CD4-positive, alpha-beta T cell treated with Interleukin-2 at 100 ng/mL for 4 hours (primary cell): ENCODE data around the gene GJA8.
"Not testable (repeated sequence)": the region's sequence is repeated elsewhere in the genome, so short reads cannot be mapped to it uniquely, and the experiment has no call there.

ENCODE experiments used
- DNase-seq: peaks from one replicate; pipeline ENCODE4 v3.0.0-alpha.2; 2020; ENCODE audit warnings: low spot score

GJA8 gene

GRCh38 chr1:147902253-147902845 lies at the start of gene GJA8:
Gene GJA8 (plus strand): TSS chr1:147902795. CDS start chr1:147907956, 5,161 bp downstream.
- no peak for DNase-seq

GRCh38 chr1:147853391-147853790 lies 49.2 kb upstream of the GJA8 start:
- no peak for DNase-seq

- not testable (repeated sequence) for DNase-seq
Observed at GRCh38 chr1:147854989-147855388, 47.6 kb upstream of the GJA8 start.

- DNase-seq: not testable (repeated sequence)
Observed at GRCh38 chr1:147855996-147856395, 46.6 kb upstream of the GJA8 start.

DNA sequence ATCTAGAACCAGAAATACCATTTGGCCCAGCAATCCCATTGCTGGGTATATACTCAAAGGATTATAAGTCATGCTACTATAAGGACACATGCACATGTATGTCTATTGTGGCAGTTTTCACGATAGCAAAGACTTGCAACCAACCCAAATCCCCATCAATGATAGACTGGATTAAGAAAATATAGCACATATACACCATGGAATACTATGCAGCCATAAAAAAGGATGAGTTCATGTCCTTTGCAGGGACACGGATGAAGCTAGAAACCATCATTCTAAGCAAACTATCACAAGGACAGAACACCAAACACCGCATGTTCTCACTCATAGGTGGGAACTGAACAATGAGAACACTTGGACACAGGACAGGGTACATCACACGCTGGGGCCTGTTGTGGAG lies 35.4 kb upstream of the GJA8 start:
- DNase-seq: not testable (repeated sequence)

DNA sequence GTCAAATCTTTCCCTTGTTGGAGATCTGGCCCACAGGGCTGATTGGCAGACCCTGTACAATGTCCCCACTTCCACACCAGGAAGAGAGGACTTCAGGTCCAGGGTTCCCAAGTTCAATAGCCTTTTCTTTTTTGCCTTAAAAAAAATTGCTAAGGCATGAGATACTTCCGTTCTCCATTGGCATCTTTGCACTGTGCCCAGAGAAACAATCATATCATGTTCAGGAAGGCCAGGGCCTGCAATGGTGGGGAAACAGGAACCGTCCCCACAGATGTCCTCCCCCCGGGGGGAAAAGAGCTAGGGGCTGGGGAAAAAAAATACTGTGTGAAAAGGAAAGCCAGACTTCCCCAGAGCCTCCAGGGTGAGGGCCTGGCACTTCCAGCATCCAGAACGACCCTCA lies 24.6 kb upstream of the GJA8 start:
- no peak for DNase-seq

GRCh38 chr1:147879911-147880310 lies 22.7 kb upstream of the GJA8 start:
- DNase-seq: no peak

DNA sequence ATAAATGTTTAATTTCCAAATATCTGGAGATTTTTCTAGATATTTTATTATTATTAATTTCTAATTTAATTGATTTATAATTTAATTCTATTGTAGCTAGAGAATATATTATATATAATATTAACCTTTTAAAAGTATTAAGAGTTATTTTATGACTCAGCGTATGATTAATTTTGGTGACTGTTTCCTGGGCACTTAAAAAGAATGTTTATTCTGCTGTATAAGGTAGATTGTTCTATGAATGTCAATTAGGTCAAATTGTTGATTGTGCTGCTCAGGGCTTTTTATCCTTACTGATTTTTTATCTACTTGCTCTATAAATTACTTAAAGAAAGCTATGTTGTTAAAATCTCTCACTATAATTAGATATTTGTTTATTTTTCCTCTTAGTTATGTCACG lies 20.1 kb upstream of the GJA8 start:
- no peak for DNase-seq

DNA sequence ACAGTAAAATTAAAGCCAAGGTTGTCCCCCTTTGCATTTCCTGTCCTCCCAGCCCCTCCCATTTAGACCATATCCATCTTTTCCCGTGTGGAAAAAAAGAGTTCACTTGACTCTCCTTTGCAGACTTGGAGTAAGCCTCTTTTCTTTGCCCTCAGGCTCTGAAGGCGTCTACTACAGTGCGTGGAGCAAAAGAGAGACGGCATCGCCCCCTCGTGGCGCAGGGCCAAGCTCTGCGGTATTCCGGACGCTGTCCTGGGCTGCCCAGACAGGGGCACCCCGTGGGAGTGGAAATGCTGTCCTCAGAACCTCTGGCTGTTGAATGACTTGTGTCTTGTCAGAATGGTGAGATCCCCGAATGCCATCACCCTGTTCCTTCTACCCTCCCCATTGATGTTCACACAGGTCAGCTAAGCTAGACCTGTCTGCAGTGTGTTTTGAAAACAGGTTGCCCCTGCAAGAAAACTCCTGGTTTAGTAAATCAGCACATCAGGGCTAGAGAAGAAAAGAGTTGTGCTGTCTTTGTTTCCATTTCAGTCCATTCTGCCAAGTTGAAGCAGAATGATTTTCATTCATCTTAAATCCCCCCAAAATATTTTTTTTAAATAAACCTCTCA lies 12.3 kb upstream of the GJA8 start:
- DNase-seq: peak; percentile 48

DNA sequence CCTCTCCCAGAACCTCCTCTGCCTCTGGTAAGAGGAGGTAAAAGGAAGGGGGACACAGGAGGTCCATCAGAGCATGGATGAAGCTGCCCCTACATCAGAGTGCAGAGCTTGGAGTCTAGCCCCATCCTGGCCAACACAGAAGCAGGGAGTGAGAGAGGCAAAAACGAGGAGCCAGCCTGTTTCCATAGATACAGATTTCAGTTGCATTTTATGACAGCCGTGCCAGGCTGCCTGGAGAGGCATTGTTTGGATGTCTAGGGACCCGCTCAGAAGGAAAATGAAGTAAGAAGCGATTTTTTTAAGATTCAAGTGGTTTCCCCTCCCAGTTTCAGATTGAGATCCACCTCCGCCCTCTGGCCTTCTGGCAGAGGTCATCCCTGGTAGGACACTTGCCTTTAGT lies 11.5 kb upstream of the GJA8 start:
- no peak for DNase-seq

DNA sequence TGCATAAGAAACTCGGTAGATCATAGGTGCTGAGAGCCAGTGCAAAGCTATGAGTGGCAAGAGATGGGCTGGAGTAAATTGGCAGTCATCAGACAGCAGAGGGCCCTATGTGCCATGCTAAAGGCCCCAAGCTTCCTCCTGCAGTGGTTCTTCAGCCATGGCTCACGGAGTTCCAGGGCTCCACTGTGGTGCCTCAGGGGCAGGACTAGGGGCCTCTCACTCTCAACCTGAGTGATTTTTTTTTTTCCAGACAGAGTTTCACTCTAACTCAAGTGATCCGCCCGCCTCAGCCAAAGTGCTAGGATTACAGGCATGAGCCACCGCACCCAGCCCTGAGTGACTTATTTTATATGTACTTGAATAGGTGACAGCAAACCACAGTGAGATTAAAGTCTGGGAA lies 10.4 kb upstream of the GJA8 start:
- DNase-seq: no peak

DNA sequence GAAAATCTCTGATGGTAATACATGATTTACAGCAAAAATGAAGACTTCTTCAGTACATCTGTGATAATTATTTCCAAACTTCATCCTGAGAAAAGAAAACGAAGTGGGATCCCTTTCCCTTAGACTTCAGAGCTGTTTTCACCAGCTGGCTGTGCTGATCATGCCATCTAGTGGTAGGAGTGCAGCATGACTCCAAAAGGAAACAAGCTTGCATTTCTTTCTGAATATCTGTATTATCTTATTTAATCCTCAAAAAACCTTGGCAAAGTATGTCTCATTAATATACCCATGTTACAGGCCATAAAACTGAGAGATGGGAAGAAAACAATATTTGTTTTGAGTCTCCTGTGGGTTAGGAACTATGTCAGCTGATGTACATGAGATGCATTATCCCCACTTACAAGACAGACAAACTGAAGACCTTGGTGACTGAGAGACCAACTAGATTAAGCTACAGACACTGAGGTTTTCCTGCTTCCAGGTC lies 9.8 kb upstream of the GJA8 start:
- DNase-seq: peak; percentile 53

- no peak for DNase-seq
Observed at GRCh38 chr1:147895123-147895522, 7.5 kb upstream of the GJA8 start.

DNA sequence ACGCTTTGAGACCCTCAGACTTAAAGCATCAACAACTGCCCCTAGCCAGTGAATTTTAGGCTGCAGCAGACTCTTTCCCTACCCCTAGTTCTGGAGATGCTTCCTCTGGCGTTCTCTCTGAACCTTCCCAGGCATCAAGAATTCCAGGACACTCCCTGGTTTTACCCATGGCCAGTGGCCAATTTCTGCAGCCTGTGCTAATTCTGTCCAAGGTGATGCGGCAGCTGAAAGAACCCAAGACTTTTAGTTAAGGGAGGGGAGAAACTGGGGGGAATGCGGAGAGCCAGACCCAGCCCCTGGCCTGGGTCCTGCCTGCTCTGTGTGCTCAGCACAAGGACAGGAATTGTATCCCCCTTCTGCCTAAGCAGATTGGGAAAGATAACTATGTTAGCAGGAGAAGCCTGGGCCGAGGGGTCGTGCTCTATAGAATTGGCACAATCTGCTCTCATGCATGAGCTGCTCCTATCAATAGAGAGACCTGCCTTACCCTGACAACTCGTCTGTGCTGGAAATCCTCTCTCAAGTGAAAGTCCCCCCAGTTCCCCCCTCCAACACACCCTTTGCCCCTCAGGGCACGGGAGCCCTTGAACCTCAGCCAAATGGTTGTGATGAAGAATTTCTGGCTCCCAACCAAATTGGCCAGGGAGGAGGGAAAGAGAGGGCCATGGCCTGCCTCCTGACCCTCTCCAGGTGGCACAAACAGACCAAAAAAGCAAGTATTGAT lies 5.4 kb upstream of the GJA8 start:
- no peak for DNase-seq

DNA sequence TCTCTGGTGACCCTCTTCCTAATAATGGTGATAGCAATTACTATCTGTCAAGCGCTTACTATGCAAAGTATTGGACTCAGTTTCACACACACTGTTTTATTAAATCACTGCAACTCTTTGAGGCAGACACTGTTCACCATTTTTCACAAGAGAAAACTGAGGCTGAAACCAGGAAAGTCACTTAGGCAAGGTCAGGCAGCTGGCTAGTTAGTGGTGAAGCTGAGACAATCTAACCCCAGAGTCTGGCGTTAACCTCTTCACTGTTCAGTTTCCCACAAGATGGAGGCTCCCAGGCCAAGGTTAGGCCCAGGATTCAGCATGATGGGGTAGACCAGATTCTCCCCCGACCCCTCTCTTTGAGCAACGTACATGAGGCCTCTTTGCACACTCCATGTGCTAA lies 4.8 kb upstream of the GJA8 start:
- no peak for DNase-seq

DNA sequence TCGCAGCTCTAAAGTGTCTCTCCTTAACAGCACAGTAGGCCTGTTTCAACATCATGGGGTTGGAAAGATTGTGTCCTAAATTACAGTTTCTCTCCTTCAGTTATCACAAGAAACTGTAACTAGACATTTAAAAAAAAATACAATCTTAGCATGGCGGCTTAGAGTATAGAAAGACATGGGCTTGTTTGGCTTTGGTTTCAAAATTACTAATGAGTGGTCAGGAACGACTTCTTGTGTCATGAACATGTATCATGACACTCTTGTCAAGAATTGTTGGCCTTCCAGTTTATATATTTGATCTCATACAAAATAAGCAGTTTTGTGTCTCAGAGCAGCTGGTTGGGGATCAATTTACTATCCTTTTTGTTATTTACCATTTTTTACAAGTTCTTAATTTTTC lies 2.1 kb downstream of the GJA8 start:
- no peak for DNase-seq

GRCh38 chr1:147907786-147908509 lies 5.4 kb downstream of the GJA8 start:
- no peak for DNase-seq

GRCh38 chr1:147912553-147912952 lies 10.0 kb downstream of the GJA8 start:
- no peak for DNase-seq

- DNase-seq: no peak
Observed at GRCh38 chr1:147913362-147913942, 10.9 kb downstream of the GJA8 start.

DNA sequence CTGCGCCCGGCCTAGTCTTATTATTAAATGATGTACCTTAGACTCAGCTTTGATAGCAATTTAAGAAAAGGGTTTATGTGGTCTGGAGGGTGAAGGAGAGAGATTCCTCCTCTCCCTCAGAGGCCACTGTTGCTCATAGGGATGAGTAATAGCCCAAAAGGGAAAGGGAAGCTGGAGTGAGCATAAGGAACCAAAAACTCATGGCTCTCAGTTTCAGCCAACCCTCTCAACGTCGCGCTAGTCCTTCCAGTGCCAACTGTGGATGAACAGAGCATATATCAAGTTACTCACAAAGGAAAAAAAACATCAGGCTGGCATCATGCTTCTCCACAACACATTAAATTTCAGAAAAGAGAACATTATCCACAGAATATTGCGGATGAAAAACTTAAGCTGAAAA lies 17.3 kb downstream of the GJA8 start:
- no peak for DNase-seq

DNA sequence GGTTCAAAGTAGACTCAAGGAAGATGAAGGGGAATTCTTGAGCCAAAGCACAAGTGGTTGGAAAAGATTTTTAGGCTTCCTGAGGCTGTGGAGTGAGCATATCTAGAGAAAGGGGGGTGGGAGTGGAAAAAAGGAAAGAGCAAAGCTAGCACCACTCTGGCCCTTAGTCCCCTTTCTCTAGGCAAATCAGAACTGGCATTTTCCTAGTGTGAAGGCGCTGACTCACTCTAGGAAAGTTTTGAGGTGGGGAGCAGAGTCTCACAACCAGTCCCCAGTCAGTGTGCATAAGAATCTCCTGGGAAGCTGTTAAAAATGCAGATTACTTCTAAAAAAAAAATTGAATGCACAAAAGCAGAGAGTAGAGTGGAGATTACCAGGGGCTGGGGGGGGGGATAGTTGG lies 22.2 kb downstream of the GJA8 start:
- no peak for DNase-seq

DNA sequence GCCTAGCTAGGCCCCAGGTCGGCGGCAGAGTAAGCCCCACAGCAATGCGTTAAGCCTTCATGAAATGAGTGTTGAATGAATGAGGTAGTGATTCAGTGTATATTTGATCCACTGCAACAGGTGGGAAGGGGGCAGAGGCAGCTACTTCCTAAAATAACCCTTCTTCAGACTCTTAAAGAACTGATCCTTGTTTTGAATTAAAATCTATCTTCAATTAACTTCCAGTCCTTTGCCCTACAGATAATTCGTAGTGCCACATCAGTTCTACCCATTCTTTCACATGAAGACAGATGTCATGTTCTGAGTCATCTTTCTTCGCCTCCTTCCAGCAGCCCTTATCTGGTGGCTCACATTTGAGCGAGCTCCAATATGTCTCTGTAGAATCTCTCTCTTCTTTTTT lies 24.6 kb downstream of the GJA8 start:
- not testable (repeated sequence) for DNase-seq
